NCI-H1048 (cell line): ENCODE measurements around the gene NAV2.

ENCODE experiments used
- DNase-seq: peaks from one replicate; lab custom pipeline; 2025; lab: John Stamatoyannopoulos, UW

Gene NAV2

GRCh38 chr11:19779740-19780139 lies 67.1 kb downstream of the NAV2 start:
- no peak for DNase-seq

GRCh38 chr11:19781351-19781750 lies 68.7 kb downstream of the NAV2 start:
- no peak for DNase-seq

GRCh38 chr11:19785265-19785664 lies 72.6 kb downstream of the NAV2 start:
- no peak for DNase-seq

GRCh38 chr11:19786644-19787043 lies 74.0 kb downstream of the NAV2 start:
- DNase-seq, result no peak

- DNase-seq, result no peak
Observed at GRCh38 chr11:19788435-19788834, 75.8 kb downstream of the NAV2 start.

GRCh38 chr11:19789245-19789644 lies 76.6 kb downstream of the NAV2 start:
- DNase-seq, result no peak

GRCh38 chr11:19789835-19790710 lies 77.4 kb downstream of the NAV2 start:
- no peak for DNase-seq

- DNase-seq, result no peak
Observed at GRCh38 chr11:19790831-19791552, 78.4 kb downstream of the NAV2 start.

- DNase-seq, result no peak
Observed at GRCh38 chr11:19792510-19792909, 79.9 kb downstream of the NAV2 start.

GRCh38 chr11:19793326-19793725 lies 80.7 kb downstream of the NAV2 start:
- no peak for DNase-seq

GRCh38 chr11:19794161-19794560 lies 81.5 kb downstream of the NAV2 start:
- DNase-seq, result no peak

- no peak for DNase-seq
Observed at GRCh38 chr11:19795082-19795481, 82.4 kb downstream of the NAV2 start.

GRCh38 chr11:19800162-19800561 lies 87.5 kb downstream of the NAV2 start:
- DNase-seq, result no peak

GRCh38 chr11:19800714-19801519 lies 88.3 kb downstream of the NAV2 start:
- no peak for DNase-seq

GRCh38 chr11:19802773-19803293 lies 90.2 kb downstream of the NAV2 start:
- no peak for DNase-seq

- no peak for DNase-seq
Observed at GRCh38 chr11:19803506-19803998, 90.9 kb downstream of the NAV2 start.

- DNase-seq, result no peak
Observed at GRCh38 chr11:19805376-19805775, 92.7 kb downstream of the NAV2 start.

GRCh38 chr11:19805827-19806226 lies 93.2 kb downstream of the NAV2 start:
- no peak for DNase-seq

- no peak for DNase-seq
Observed at GRCh38 chr11:19806251-19806650, 93.6 kb downstream of the NAV2 start.

GRCh38 chr11:19808076-19808911 lies 95.7 kb downstream of the NAV2 start:
- no peak for DNase-seq

- no peak for DNase-seq
Observed at GRCh38 chr11:19810852-19811251, 98.2 kb downstream of the NAV2 start.
